HepG2 (cell line): ENCODE data around the gene TADA2A. TPM values are rescaled to one million over a fixed set of nuclear protein-coding genes. Genes with fewer than 3 reads are reported as not detected.
A peak's percentile ranks its signal among the peaks of the same experiment; 100 is the strongest.

Source experiments
- AGO2 ChIP-seq: fragments of 200-400 bp; formaldehyde crosslinking; optimal IDR thresholded peaks from 2 replicates; pipeline ENCODE3; 2017; ENCODE audit warnings: mild to moderate bottlenecking, low read depth, low read length, moderate library complexity
- CHD4 ChIP-seq: fragments of 200-600 bp; sonication (generic); IDR thresholded peaks from 2 replicates; pipeline ENCODE4 v1.7.0; 2017; ENCODE audit warnings: mild to moderate bottlenecking, low read length, borderline replicate concordance
- GFI1 ChIP-seq: sonication (generic); formaldehyde crosslinking; IDR thresholded peaks from 2 replicates; pipeline ENCODE4 v1.5.0; 2020; ENCODE audit warnings: missing genetic modification reagents, mild to moderate bottlenecking, borderline replicate concordance
- KLF12 ChIP-seq: sonication (generic); formaldehyde crosslinking; IDR thresholded peaks from 2 replicates; pipeline ENCODE4 v1.4.0; 2020; ENCODE audit warnings: missing genetic modification reagents, borderline replicate concordance
- NONO ChIP-seq, 2 experiments: fragments of 450-650 bp in 1 of 2; sonication (generic) in 1 of 2; formaldehyde crosslinking in 1 of 2; IDR thresholded peaks in 1 of 2; conservative IDR thresholded peaks in 1 of 2; 2 replicates each; pipeline versions ENCODE4 v1.6.1 to v1.8.0; 2017 to 2022; ENCODE audit warnings: mild to moderate bottlenecking in 1 of 2, missing genetic modification reagents in 1 of 2, moderate library complexity in 1 of 2
- SALL1 ChIP-seq: sonication (generic); formaldehyde crosslinking; IDR thresholded peaks from 2 replicates; pipeline ENCODE4 v1.8.0; 2022; ENCODE audit warnings: mild to moderate bottlenecking, missing genetic modification reagents
- SIN3A ChIP-seq: IDR thresholded peaks from 2 replicates; pipeline ENCODE4 v1.6.1; 2011; ENCODE audit warnings: low read depth, mild to moderate bottlenecking, control low read depth, low read length, borderline replicate concordance
- ZMYM4 ChIP-seq: sonication (generic); formaldehyde crosslinking; IDR thresholded peaks from 2 replicates; pipeline ENCODE4 v1.8.1; 2023; ENCODE audit warnings: mild to moderate bottlenecking, missing genetic modification reagents
- polyA plus RNA-seq, 8 experiments: library from polyadenylated mRNA; depleted of rRNA in 3 of 8; stranded (reverse) in 7 of 8; unstranded in 1 of 8; fragments of >200 nt; fragmentation: Illumina TruSeq in 4 of 8; extraction: Trizol in 4 of 8; gene quantifications; 2 replicates each; pipeline versions ENCODE4 v1.2.1 to v1.2.3, GENCODE V29; 2011 to 2016; ENCODE audit warnings: low read depth in 4 of 8, missing spikeins in 1 of 8, mixed read lengths in 1 of 8; ENCODE audit not compliant: insufficient read depth in 1 of 8
- total RNA-seq, 5 experiments: library from RNA; depleted of rRNA; stranded (reverse); fragments of >200 nt; fragmentation: Illumina TruSeq; extraction: Trizol; gene quantifications; 2 replicates each; pipeline ENCODE4 v1.2.3, GENCODE V29; 2016; ENCODE audit warnings: low read depth in 1 of 5
- TF ChIP-seq, protein P1 (sequence below): sonication (generic); formaldehyde crosslinking; IDR thresholded peaks from 2 replicates; pipeline ENCODE4 v1.4.0; 2020; ENCODE audit warnings: low read depth, mild to moderate bottlenecking, missing genetic modification reagents
- TF ChIP-seq, protein P2 (sequence below): sonication (generic); formaldehyde crosslinking; IDR thresholded peaks from 2 replicates; pipeline ENCODE4 v1.8.0; 2022; ENCODE audit warnings: low read depth, missing genetic modification reagents
- TF ChIP-seq, protein P3 (sequence below), 2 experiments: sonication (generic) in 1 of 2; formaldehyde crosslinking in 1 of 2; IDR thresholded peaks; 2 replicates each; pipeline versions ENCODE4 v1.6.1 to v1.9.0; 2014 to 2022; ENCODE audit warnings: antibody characterized with exemption in 1 of 2, borderline replicate concordance in 1 of 2, inconsistent platforms in 1 of 2, low read depth in 1 of 2, missing genetic modification reagents in 1 of 2
- TF ChIP-seq, protein P4 (sequence below): sonication (generic); formaldehyde crosslinking; IDR thresholded peaks from 2 replicates; pipeline ENCODE4 v1.4.0; 2020; ENCODE audit warnings: missing genetic modification reagents, borderline replicate concordance
- TF ChIP-seq, protein P5 (sequence below): IDR thresholded peaks from 2 replicates; pipeline ENCODE4 v1.6.1; 2016; ENCODE audit warnings: mild to moderate bottlenecking, missing biosample characterization, missing genetic modification reagents
- TF ChIP-seq, protein P6 (sequence below): IDR thresholded peaks from 2 replicates; pipeline ENCODE4 v1.6.1; 2016; ENCODE audit warnings: low read depth, borderline replicate concordance

Gene TADA2A
- total and polyA plus RNA-seq, 2 of the 13 experiments (the other 11 are each of a cell fraction or from before 2014, with no cell fraction given): 8.0 to 14.0 TPM

DNA sequence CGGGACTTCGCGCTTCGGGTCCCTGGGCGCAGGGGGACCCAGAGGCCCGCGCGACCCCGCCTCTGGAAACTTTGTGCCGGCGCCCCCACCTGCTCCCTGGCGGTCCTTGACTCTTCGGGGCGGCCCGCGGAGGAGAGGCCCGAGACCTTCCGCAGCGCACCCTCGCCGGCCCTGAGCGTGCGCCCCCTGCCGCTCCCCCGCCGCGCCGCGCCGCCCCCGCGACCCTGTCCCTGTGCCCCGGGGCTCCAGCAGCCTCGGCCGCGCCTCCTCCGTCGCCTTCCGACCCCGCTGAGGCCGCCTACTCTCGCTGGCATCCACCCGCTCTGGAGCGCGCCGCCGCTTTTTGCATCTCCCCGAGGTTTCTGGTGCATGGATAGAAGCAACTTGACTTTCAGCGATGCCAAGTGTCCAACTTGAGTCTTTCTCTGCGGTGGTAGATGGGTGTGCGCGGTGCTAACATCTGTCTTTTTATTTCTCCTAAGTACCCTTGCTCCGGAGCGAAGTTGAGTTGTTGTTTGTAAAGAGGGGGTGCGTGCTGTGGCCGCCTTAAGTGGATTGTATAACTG is 83.4 kb downstream of the TADA2A start (continued):
- TF ChIP-seq, protein P1, sequence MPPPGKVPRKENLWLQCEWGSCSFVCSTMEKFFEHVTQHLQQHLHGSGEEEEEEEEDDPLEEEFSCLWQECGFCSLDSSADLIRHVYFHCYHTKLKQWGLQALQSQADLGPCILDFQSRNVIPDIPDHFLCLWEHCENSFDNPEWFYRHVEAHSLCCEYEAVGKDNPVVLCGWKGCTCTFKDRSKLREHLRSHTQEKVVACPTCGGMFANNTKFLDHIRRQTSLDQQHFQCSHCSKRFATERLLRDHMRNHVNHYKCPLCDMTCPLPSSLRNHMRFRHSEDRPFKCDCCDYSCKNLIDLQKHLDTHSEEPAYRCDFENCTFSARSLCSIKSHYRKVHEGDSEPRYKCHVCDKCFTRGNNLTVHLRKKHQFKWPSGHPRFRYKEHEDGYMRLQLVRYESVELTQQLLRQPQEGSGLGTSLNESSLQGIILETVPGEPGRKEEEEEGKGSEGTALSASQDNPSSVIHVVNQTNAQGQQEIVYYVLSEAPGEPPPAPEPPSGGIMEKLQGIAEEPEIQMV (CRISPR knock-in tag): no peak
- TF ChIP-seq KLF12 (CRISPR knock-in tag) (no peak; the same call in 1 of the 2 replicates), CHD4 (no peak), NONO (IDR thresholded peaks at IDR 0.05) (no peak), NONO (CRISPR knock-in tag; conservative IDR thresholded peaks at IDR 0.05) (no peak), AGO2 (peak; percentile 21), SIN3A (peak; percentile 59; the same call in 1 of the 2 replicates), GFI1 (CRISPR knock-in tag) (no peak; the same call in 1 of the 2 replicates), ZMYM4 (0 out of 2 replicates have a peak, but pooled peaks have one; percentile 26), SALL1 (CRISPR knock-in tag) (peak; percentile 40)
- TF ChIP-seq, protein P2, sequence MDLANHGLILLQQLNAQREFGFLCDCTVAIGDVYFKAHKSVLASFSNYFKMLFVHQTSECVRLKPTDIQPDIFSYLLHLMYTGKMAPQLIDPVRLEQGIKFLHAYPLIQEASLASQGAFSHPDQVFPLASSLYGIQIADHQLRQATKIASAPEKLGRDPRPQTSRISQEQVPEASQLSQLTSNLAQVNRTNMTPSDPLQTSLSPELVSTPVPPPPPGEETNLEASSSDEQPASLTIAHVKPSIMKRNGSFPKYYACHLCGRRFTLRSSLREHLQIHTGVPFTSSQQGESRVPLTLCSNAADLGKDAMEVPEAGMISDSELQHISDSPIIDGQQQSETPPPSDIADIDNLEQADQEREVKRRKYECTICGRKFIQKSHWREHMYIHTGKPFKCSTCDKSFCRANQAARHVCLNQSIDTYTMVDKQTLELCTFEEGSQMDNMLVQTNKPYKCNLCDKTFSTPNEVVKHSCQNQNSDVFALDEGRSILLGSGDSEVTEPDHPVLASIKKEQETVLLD (CRISPR knock-in tag): peak; percentile 15; the same call in 1 of the 2 replicates
- TF ChIP-seq, protein P3, sequence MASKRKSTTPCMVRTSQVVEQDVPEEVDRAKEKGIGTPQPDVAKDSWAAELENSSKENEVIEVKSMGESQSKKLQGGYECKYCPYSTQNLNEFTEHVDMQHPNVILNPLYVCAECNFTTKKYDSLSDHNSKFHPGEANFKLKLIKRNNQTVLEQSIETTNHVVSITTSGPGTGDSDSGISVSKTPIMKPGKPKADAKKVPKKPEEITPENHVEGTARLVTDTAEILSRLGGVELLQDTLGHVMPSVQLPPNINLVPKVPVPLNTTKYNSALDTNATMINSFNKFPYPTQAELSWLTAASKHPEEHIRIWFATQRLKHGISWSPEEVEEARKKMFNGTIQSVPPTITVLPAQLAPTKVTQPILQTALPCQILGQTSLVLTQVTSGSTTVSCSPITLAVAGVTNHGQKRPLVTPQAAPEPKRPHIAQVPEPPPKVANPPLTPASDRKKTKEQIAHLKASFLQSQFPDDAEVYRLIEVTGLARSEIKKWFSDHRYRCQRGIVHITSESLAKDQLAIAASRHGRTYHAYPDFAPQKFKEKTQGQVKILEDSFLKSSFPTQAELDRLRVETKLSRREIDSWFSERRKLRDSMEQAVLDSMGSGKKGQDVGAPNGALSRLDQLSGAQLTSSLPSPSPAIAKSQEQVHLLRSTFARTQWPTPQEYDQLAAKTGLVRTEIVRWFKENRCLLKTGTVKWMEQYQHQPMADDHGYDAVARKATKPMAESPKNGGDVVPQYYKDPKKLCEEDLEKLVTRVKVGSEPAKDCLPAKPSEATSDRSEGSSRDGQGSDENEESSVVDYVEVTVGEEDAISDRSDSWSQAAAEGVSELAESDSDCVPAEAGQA (IDR thresholded peaks at IDR 0.05; ENCODE audit: low read depth): no peak
- TF ChIP-seq, protein P3 (CRISPR knock-in tag; IDR thresholded peaks at IDR 0.05; ENCODE audit: borderline replicate concordance): 0 out of 2 replicates have a peak, but pooled peaks have one; percentile 49
- TF ChIP-seq, protein P4, sequence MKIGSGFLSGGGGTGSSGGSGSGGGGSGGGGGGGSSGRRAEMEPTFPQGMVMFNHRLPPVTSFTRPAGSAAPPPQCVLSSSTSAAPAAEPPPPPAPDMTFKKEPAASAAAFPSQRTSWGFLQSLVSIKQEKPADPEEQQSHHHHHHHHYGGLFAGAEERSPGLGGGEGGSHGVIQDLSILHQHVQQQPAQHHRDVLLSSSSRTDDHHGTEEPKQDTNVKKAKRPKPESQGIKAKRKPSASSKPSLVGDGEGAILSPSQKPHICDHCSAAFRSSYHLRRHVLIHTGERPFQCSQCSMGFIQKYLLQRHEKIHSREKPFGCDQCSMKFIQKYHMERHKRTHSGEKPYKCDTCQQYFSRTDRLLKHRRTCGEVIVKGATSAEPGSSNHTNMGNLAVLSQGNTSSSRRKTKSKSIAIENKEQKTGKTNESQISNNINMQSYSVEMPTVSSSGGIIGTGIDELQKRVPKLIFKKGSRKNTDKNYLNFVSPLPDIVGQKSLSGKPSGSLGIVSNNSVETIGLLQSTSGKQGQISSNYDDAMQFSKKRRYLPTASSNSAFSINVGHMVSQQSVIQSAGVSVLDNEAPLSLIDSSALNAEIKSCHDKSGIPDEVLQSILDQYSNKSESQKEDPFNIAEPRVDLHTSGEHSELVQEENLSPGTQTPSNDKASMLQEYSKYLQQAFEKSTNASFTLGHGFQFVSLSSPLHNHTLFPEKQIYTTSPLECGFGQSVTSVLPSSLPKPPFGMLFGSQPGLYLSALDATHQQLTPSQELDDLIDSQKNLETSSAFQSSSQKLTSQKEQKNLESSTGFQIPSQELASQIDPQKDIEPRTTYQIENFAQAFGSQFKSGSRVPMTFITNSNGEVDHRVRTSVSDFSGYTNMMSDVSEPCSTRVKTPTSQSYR (CRISPR knock-in tag): no peak
- TF ChIP-seq, protein P5, sequence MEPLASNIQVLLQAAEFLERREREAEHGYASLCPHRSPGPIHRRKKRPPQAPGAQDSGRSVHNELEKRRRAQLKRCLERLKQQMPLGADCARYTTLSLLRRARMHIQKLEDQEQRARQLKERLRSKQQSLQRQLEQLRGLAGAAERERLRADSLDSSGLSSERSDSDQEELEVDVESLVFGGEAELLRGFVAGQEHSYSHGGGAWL: 0 out of 2 replicates have a peak, but pooled peaks have one; percentile 45
- TF ChIP-seq, protein P6, sequence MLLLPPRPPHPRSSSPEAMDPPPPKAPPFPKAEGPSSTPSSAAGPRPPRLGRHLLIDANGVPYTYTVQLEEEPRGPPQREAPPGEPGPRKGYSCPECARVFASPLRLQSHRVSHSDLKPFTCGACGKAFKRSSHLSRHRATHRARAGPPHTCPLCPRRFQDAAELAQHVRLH (CRISPR knock-in tag): 0 out of 2 replicates have a peak, but pooled peaks have one; percentile 26
